H1 (cell line): ENCODE data around the gene BASP1. TPM values are rescaled to one million over a fixed set of nuclear protein-coding genes. Genes with fewer than 3 reads are reported as not detected.
"Not testable (repeated sequence)": the region's sequence is repeated elsewhere in the genome, so short reads cannot be mapped to it uniquely, and the experiment has no call there.

Experiments used
- CTCF ChIA-PET: fragments of 300-600 bp; sonication (Branson Sonifier 250); formaldehyde crosslinking; loops from one replicate; lab custom pipeline; 2021; ENCODE audit not compliant: partially characterized antibody; lab: Charles Lee
- POLR2A ChIA-PET: fragments of 300-600 bp; sonication (Branson Sonifier 250); formaldehyde crosslinking; loops from one replicate; lab custom pipeline; 2021; ENCODE audit warnings: inconsistent platforms; ENCODE audit not compliant: partially characterized antibody; lab: Charles Lee
- DNase-seq, 2 experiments: peaks; one replicate each; pipeline versions ENCODE4 v3.0.0 to v3.0.0-alpha.2; 2010 to 2022; ENCODE audit warnings: low spot score in 2 of 2, low read depth in 1 of 2, mixed read lengths in 1 of 2
- FAIRE-seq: peaks from 2 replicates; lab custom pipeline; 2011; peaks lifted over from hg19 to GRCh38; lab: Jason Lieb, UNC
- H2AFZ ChIP-seq: 2 replicates; pipeline ENCODE4 v1.8.1; 2012; ENCODE audit warnings: low read length, inconsistent platforms
- H2AK5ac ChIP-seq: 2 replicates; pipeline ENCODE4 v1.6.1; 2013; ENCODE audit warnings: low read depth, low read length
- H2BK120ac ChIP-seq: replicated peaks from 2 replicates; pipeline ENCODE3; 2013; ENCODE audit warnings: low read depth, low read length, inconsistent platforms
- H2BK12ac ChIP-seq: 2 replicates; pipeline ENCODE4 v1.6.1; 2013; ENCODE audit warnings: low read depth, low read length
- H2BK15ac ChIP-seq: 2 replicates; pipeline ENCODE4 v1.6.1; 2013; ENCODE audit warnings: low read length
- H2BK20ac ChIP-seq: 2 replicates; pipeline ENCODE4 v1.6.1; 2013; ENCODE audit warnings: low read length
- H2BK5ac ChIP-seq: 2 replicates; pipeline ENCODE4 v1.6.1; 2013; ENCODE audit warnings: low read depth, low read length
- H3K14ac ChIP-seq: 2 replicates; pipeline ENCODE4 v1.6.1; 2013; ENCODE audit warnings: inconsistent platforms; ENCODE audit not compliant: insufficient read length
- H3K18ac ChIP-seq: 2 replicates; pipeline ENCODE4 v1.6.1; 2013; ENCODE audit warnings: low read length; ENCODE audit errors: extremely low read depth
- H3K23ac ChIP-seq: 2 replicates; pipeline ENCODE4 v1.6.1; 2013; ENCODE audit warnings: inconsistent platforms; ENCODE audit not compliant: insufficient read length
- H3K23me2 ChIP-seq: 2 replicates; pipeline ENCODE4 v1.6.1; 2013; ENCODE audit warnings: low read depth, low read length
- H3K27ac ChIP-seq: 2 replicates; pipeline ENCODE4 v1.6.1; 2011; ENCODE audit warnings: low read depth, low read length, inconsistent platforms
- H3K27me3 ChIP-seq, 4 experiments: replicated peaks in 1 of 4; 1 replicate in 1 of 4; 2 replicates in 3 of 4; pipeline versions ENCODE4 v1.6.1 to v1.8.1; 2011 to 2013; ENCODE audit warnings: low read length in 3 of 4, mild to moderate bottlenecking in 3 of 4, inconsistent platforms in 2 of 4, mixed read lengths in 2 of 4, moderate library complexity in 1 of 4; ENCODE audit not compliant: control insufficient read depth in 3 of 4, insufficient read depth in 3 of 4; ENCODE audit errors: extremely low read depth in 1 of 4
- H3K36me3 ChIP-seq, 4 experiments: 2 replicates each; pipeline versions ENCODE4 v1.6.1 to v1.8.1; 2011 to 2013; ENCODE audit warnings: mild to moderate bottlenecking in 4 of 4, low read length in 3 of 4, moderate library complexity in 2 of 4, control low read depth in 1 of 4, inconsistent platforms in 1 of 4; ENCODE audit not compliant: insufficient read depth in 4 of 4, control insufficient read depth in 2 of 4
- H3K4ac ChIP-seq: replicated peaks from 2 replicates; pipeline ENCODE3; 2013; ENCODE audit warnings: low read length, low read depth, mixed read lengths, inconsistent platforms; ENCODE audit not compliant: insufficient read length
- H3K4me1 ChIP-seq, 4 experiments: replicated peaks in 1 of 4; 1 replicate in 1 of 4; 2 replicates in 3 of 4; pipeline versions ENCODE4 v1.6.1 to v1.8.1; 2011 to 2013; ENCODE audit warnings: low read length in 3 of 4, inconsistent platforms in 2 of 4, mixed read lengths in 1 of 4; ENCODE audit not compliant: insufficient read depth in 4 of 4, control insufficient read depth in 3 of 4
- H3K4me2 ChIP-seq, 2 experiments: 2 replicates each; pipeline versions ENCODE4 v1.6.1 to v1.8.1; 2011 to 2013; ENCODE audit warnings: low read depth in 2 of 2, low read length in 2 of 2, control low read depth in 1 of 2, inconsistent platforms in 1 of 2, mild to moderate bottlenecking in 1 of 2; ENCODE audit not compliant: insufficient read depth in 1 of 2
- H3K4me3 ChIP-seq, 4 experiments: fragments of 200-600, 300-600 bp in 1 of 4; sonication (generic), shearing (Covaris generic), sonication (Bioruptor Twin) in 1 of 4; 2 replicates each; pipeline versions ENCODE4 v1.5.1 to v1.8.1; 2011 to 2016; ENCODE audit warnings: low read length in 4 of 4, low read depth in 3 of 4, control low read depth in 2 of 4, inconsistent platforms in 2 of 4, mild to moderate bottlenecking in 2 of 4, mixed read lengths in 1 of 4, moderate library complexity in 1 of 4; ENCODE audit not compliant: insufficient read depth in 2 of 4; ENCODE audit errors: extremely low read depth in 1 of 4
- H3K56ac ChIP-seq: replicated peaks from 2 replicates; pipeline ENCODE3; 2013; ENCODE audit warnings: low read depth, mild to moderate bottlenecking, mixed read lengths, low read length, inconsistent platforms; ENCODE audit not compliant: insufficient read length
- H3K79me1 ChIP-seq: 2 replicates; pipeline ENCODE4 v1.6.1; 2013; ENCODE audit warnings: low read depth, low read length, control low read depth
- H3K79me2 ChIP-seq, 2 experiments: 2 replicates each; pipeline versions ENCODE4 v1.6.1 to v1.8.1; 2012 to 2013; ENCODE audit warnings: low read length in 2 of 2, mild to moderate bottlenecking in 2 of 2, inconsistent platforms in 1 of 2; ENCODE audit not compliant: insufficient read depth in 2 of 2, control insufficient read depth in 1 of 2
- H3K9ac ChIP-seq, 4 experiments: replicated peaks in 1 of 4; 1 replicate in 1 of 4; 2 replicates in 3 of 4; pipeline versions ENCODE4 v1.6.1 to v1.8.1; 2011 to 2013; ENCODE audit warnings: low read depth in 3 of 4, low read length in 3 of 4, control low read depth in 2 of 4, mild to moderate bottlenecking in 2 of 4, moderate library complexity in 2 of 4, inconsistent platforms in 1 of 4; ENCODE audit errors: extremely low read depth in 1 of 4
- H3K9me3 ChIP-seq, 2 experiments: 2 replicates each; pipeline versions ENCODE4 v1.6.1 to v1.8.1; 2012 to 2013; ENCODE audit warnings: mild to moderate bottlenecking in 2 of 2, moderate library complexity in 2 of 2, control low read depth in 1 of 2, inconsistent platforms in 1 of 2, low read depth in 1 of 2, low read length in 1 of 2, mixed read lengths in 1 of 2; ENCODE audit not compliant: insufficient read depth in 2 of 2
- H4K20me1 ChIP-seq, 2 experiments: replicated peaks in 1 of 2; 2 replicates each; pipeline versions ENCODE3 to v1.8.1; 2011 to 2013; ENCODE audit warnings: inconsistent platforms in 2 of 2, low read length in 2 of 2, mild to moderate bottlenecking in 1 of 2; ENCODE audit not compliant: insufficient read depth in 2 of 2, control insufficient read depth in 1 of 2
- H4K5ac ChIP-seq: 2 replicates; pipeline ENCODE4 v1.6.1; 2013; ENCODE audit warnings: low read length, low read depth, mixed read lengths, inconsistent platforms; ENCODE audit not compliant: insufficient read length
- H4K8ac ChIP-seq: 2 replicates; pipeline ENCODE4 v1.8.0; 2013; ENCODE audit warnings: mild to moderate bottlenecking, moderate library complexity, low read length, inconsistent platforms; ENCODE audit not compliant: insufficient read depth; ENCODE audit errors: extremely low read depth
- H4K91ac ChIP-seq: replicated peaks from 2 replicates; pipeline ENCODE3; 2013; ENCODE audit warnings: low read length, mixed read lengths, inconsistent platforms; ENCODE audit not compliant: insufficient read length
- CHD2 ChIP-seq: IDR thresholded peaks from 2 replicates; pipeline ENCODE4 v1.6.1; 2012; ENCODE audit warnings: low read length, improper control_type of control experiment
- WGBS, 2 experiments: shearing (Covaris generic) in 1 of 2; methylation state at CpG; one replicate each; pipeline versions ENCODE4 v1.1.6 to v1.1.7; 2013 to 2015; ENCODE audit warnings: low lambda C conversion rate in 2 of 2, mixed read lengths in 2 of 2, inconsistent platforms in 1 of 2, low coverage in 1 of 2, missing lambda C conversion rate in 1 of 2; ENCODE audit not compliant: insufficient replicate concordance in 2 of 2, insufficient coverage in 1 of 2, insufficient read length in 1 of 2; ENCODE audit errors: extremely low coverage in 1 of 2, missing lambda C conversion rate in 1 of 2; 5-methylcytosine and 5-hydroxymethylcytosine counted together
- polyA plus RNA-seq, 7 experiments: library from polyadenylated mRNA; depleted of rRNA in 3 of 7; stranded (reverse) in 5 of 7; unstranded in 2 of 7; fragments of >200 nt in 5 of 7; fragments of 200-250 nt in 2 of 7; gene quantifications; 1 replicate in 5 of 7; 2 replicates in 1 of 7; 4 replicates in 1 of 7; pipeline versions ENCODE4 v1.2.1 to v1.2.3, GENCODE V29; 2011 to 2013; ENCODE audit warnings: missing spikeins in 2 of 7, mixed read lengths in 2 of 7
- total RNA-seq: library from RNA; stranded (reverse); fragmentation: NEBNext Ultra II Directional; extraction: Animal tissue kit (Norgen Biotek cat#: 25700); gene quantifications from 2 replicates; pipeline ENCODE4 v1.2.1, GENCODE V29; 2021

The BASP1 gene
- total and polyA plus RNA-seq, 2 of the 8 experiments (the other 6 are each of a cell fraction or from before 2014, with no cell fraction given), result 95.2 to 104 TPM

GRCh38 chr5:17306726-17307091 is 89.3 kb downstream of the BASP1 start:
- H3K4ac ChIP-seq, result no peak overlapping the region
- CTCF ChIA-PET, result no interaction called here
- POLR2A ChIA-PET, result no interaction called here

GRCh38 chr5:17307440-17307839 is 90.0 kb downstream of the BASP1 start:
- FAIRE-seq, H2BK120ac ChIP-seq: not testable (repeated sequence)
- WGBS, 2 experiments, result 89% methylated on average over 4 of the region's 4 CpGs; no CpG with 5 or more reads in 1 of the 2 experiments

More at GRCh38 chr5:17306726-17307091, 89.3 kb downstream of the BASP1 start:
- no peak overlapping the region for H3K56ac ChIP-seq
- TF ChIP-seq CHD2, result no peak
- TF ChIP-seq, all 59 proteins: peak for 0
- no peak overlapping the region for H2AK5ac ChIP-seq
- 89% methylated on average over 14 of the region's 14 CpGs; no CpG with 5 or more reads in 1 of the 2 experiments for WGBS, 2 experiments
- H3K9me3 ChIP-seq, result no peaks in the 10 kb centered on the region
- no peak overlapping the region for H3K4me2 ChIP-seq
- no peak overlapping the region for H3K23ac ChIP-seq
- H2BK12ac ChIP-seq, result no peak overlapping the region
- H4K8ac ChIP-seq, result no peak overlapping the region
- no peak overlapping the region for H2BK20ac ChIP-seq
- no peak overlapping the region for H3K4me3 ChIP-seq
- H3K9ac ChIP-seq, result no peak overlapping the region
- no peaks in the 10 kb centered on the region for H3K79me2 ChIP-seq
- no peak overlapping the region for H3K18ac ChIP-seq
- H4K91ac ChIP-seq, result no peak overlapping the region
- H4K20me1 ChIP-seq, result no peaks in the 10 kb centered on the region
- no peaks in the 10 kb centered on the region for H3K79me1 ChIP-seq
- H2BK5ac ChIP-seq, result no peak overlapping the region
- no peak overlapping the region for H2BK120ac ChIP-seq
- H2AFZ ChIP-seq, result no peak overlapping the region
- no peaks in the 10 kb centered on the region for H3K36me3 ChIP-seq
- no peak overlapping the region for H3K14ac ChIP-seq
- no peaks in the 10 kb centered on the region for H3K23me2 ChIP-seq
- H3K27me3 ChIP-seq, result no peaks in the 10 kb centered on the region
- FAIRE-seq (no peak), DNase-seq (no peak)
- H3K27ac ChIP-seq, result no peak overlapping the region
- H3K4me1 ChIP-seq, result peaks cover 0 to 5% (median 0%) of the 10 kb centered on the region in 4 experiments; a peak in 2 of 7 replicates
- H2BK15ac ChIP-seq, result no peak overlapping the region
- H4K5ac ChIP-seq, result no peak overlapping the region

More at GRCh38 chr5:17307440-17307839, 90.0 kb downstream of the BASP1 start:
- H3K4me3 ChIP-seq, H3K9ac ChIP-seq, H2BK12ac ChIP-seq, H3K79me1 ChIP-seq, H3K4ac ChIP-seq, H2BK15ac ChIP-seq, DNase-seq, H2BK5ac ChIP-seq, H3K23me2 ChIP-seq, H3K36me3 ChIP-seq, H3K23ac ChIP-seq, H3K9me3 ChIP-seq, H4K8ac ChIP-seq, POLR2A ChIA-PET, H4K20me1 ChIP-seq, H3K79me2 ChIP-seq, H2AK5ac ChIP-seq, H3K4me1 ChIP-seq, H3K27ac ChIP-seq, H3K14ac ChIP-seq, H4K5ac ChIP-seq, H2BK20ac ChIP-seq, H3K27me3 ChIP-seq, H2AFZ ChIP-seq, CTCF ChIA-PET, H3K4me2 ChIP-seq, H4K91ac ChIP-seq, H3K18ac ChIP-seq, H3K56ac ChIP-seq: not testable (repeated sequence)
